ENCODE measurements around the gene RBMY1A1.
"Not testable (repeated sequence)": the region's sequence is repeated elsewhere in the genome, so short reads cannot be mapped to it uniquely, and the experiment has no call there.

Gene RBMY1A1

GRCh38 chrY:21534579-21534978, at the start of gene RBMY1A1:
Gene RBMY1A1, plus strand, starts transcription at chrY:21534879. Its CDS starts 2,013 bp downstream, at chrY:21536892.
- not testable (repeated sequence) for DNase-seq

- not testable (repeated sequence) for DNase-seq
Measured at GRCh38 chrY:21511038-21511437, 23.6 kb upstream of the RBMY1A1 start, which contains the start of gene RBMY1B. Gene RBMY1B, plus strand, starts transcription at chrY:21511338. Its CDS starts 2,013 bp downstream, at chrY:21513351.

GRCh38 chrY:21559316-21559984, 24.8 kb downstream of the RBMY1A1 start:
- not testable (repeated sequence) for DNase-seq

GRCh38 chrY:21585449-21585848, 50.8 kb downstream of the RBMY1A1 start:
- no peak for DNase-seq

- DNase-seq, result not testable (repeated sequence)
Measured at GRCh38 chrY:21586454-21586853, 51.8 kb downstream of the RBMY1A1 start.

GRCh38 chrY:21592059-21592458, 57.4 kb downstream of the RBMY1A1 start:
- DNase-seq, result no peak

- DNase-seq, result not testable (repeated sequence)
Measured at GRCh38 chrY:21596287-21596686, 61.6 kb downstream of the RBMY1A1 start.
